Measurements from ENCODE around the gene SH3D19.

GRCh38 chr4:151322570-151322969 lies 2.8 kb downstream of the SH3D19 start:
- TF ChIP-seq CTCF (IDR thresholded peaks at IDR 0.05), result no peak
- no peak for TF ChIP-seq POLR2A (IDR thresholded peaks at IDR 0.05)
